Neural cell (in vitro differentiated cells): ENCODE results near the gene IL6ST. TPM values are rescaled to one million over a fixed set of nuclear protein-coding genes. Genes with fewer than 3 reads are reported as not detected.

Experiments
- H2AFZ ChIP-seq: fragments of 200-600, 300-800 bp; sonication (generic), shearing (Covaris generic); 2 replicates; pipeline ENCODE4 v1.6.0; 2014; ENCODE audit warnings: low read depth, mild to moderate bottlenecking, antibody characterized with exemption, low read length, moderate library complexity
- H3F3A ChIP-seq: fragments of 200-600 bp; shearing (Covaris generic); 2 replicates; pipeline ENCODE4 v1.6.1; 2016; ENCODE audit warnings: mild to moderate bottlenecking, moderate library complexity, mixed read lengths, antibody characterized with exemption, low read length; ENCODE audit not compliant: insufficient read depth, poor library complexity, severe bottlenecking
- H3K27ac ChIP-seq: fragments of 200-600, 300-800 bp; sonication (generic), shearing (Covaris generic); 2 replicates; pipeline ENCODE4 v1.5.1; 2014; ENCODE audit warnings: mild to moderate bottlenecking, low read length, moderate library complexity
- H3K27me3 ChIP-seq: fragments of 300-800, 200-600 bp; sonication (generic), shearing (Covaris generic); 2 replicates; pipeline ENCODE4 v1.6.0; 2014; ENCODE audit warnings: mild to moderate bottlenecking, low read depth, low read length, moderate library complexity; ENCODE audit not compliant: insufficient read depth
- H3K36me3 ChIP-seq: fragments of 300-800, 200-600 bp; sonication (generic), shearing (Covaris generic); 2 replicates; pipeline ENCODE4 v1.5.1; 2014; ENCODE audit warnings: mild to moderate bottlenecking, antibody characterized with exemption, low read length, moderate library complexity; ENCODE audit not compliant: insufficient read depth
- H3K4me2 ChIP-seq: fragments of 300-800, 200-600 bp; sonication (generic), shearing (Covaris generic); 2 replicates; pipeline ENCODE4 v1.6.0; 2014; ENCODE audit warnings: mild to moderate bottlenecking, low read length
- H3K4me3 ChIP-seq: fragments of 300-800, 200-600 bp; sonication (generic), shearing (Covaris generic); 2 replicates; pipeline ENCODE4 v1.5.1; 2014; ENCODE audit warnings: mild to moderate bottlenecking, low read length, moderate library complexity
- H3K79me2 ChIP-seq: fragments of 200-600 bp; shearing (Covaris generic); replicated peaks from 2 replicates; pipeline ENCODE4 v1.6.0; 2014; ENCODE audit warnings: mild to moderate bottlenecking, low read length, moderate library complexity; ENCODE audit not compliant: insufficient read depth
- H3K9ac ChIP-seq: fragments of 300-800, 200-600 bp; sonication (generic), shearing (Covaris generic); 2 replicates; pipeline ENCODE4 v1.6.1; 2016; ENCODE audit warnings: mild to moderate bottlenecking, low read length, mixed read lengths
- H3K9me2 ChIP-seq: fragments of 200-600 bp; shearing (Covaris generic); 2 replicates; pipeline ENCODE4 v1.6.1; 2016; ENCODE audit warnings: mild to moderate bottlenecking, low read length, mixed read lengths; ENCODE audit not compliant: insufficient read depth
- H3K9me3 ChIP-seq: fragments of 200-600, 300-800 bp; sonication (generic), shearing (Covaris generic); 2 replicates; pipeline ENCODE4 v1.6.1; 2016; ENCODE audit warnings: mild to moderate bottlenecking, mixed run types, low read length, moderate library complexity, mixed read lengths
- H4K20me1 ChIP-seq: fragments of 200-600 bp; shearing (Covaris generic); 2 replicates; pipeline ENCODE4 v1.6.1; 2016; ENCODE audit warnings: mild to moderate bottlenecking, mixed run types; ENCODE audit not compliant: insufficient read depth
- EP300 ChIP-seq: fragments of 450-650 bp; conservative IDR thresholded peaks from 2 replicates; pipeline ENCODE4 v1.6.1; 2014; ENCODE audit warnings: antibody characterized with exemption, mild to moderate bottlenecking, moderate library complexity; ENCODE audit not compliant: poor library complexity, severe bottlenecking
- EZH2 ChIP-seq: fragments of 200-600, 300-800 bp; shearing (Covaris generic), sonication (generic); IDR thresholded peaks from 2 replicates; pipeline ENCODE4 v1.6.1; 2014; ENCODE audit warnings: antibody characterized with exemption, low read length, borderline replicate concordance, mild to moderate bottlenecking; ENCODE audit not compliant: insufficient read depth, poor library complexity, severe bottlenecking
- MXI1 ChIP-seq: fragments of 450-650 bp; conservative IDR thresholded peaks from 2 replicates; pipeline ENCODE4 v1.6.1; 2014; ENCODE audit warnings: antibody characterized with exemption, mild to moderate bottlenecking; ENCODE audit not compliant: poor library complexity, severe bottlenecking
- POLR2AphosphoS5 ChIP-seq: IDR thresholded peaks from 2 replicates; pipeline ENCODE4 v1.6.1; 2012
- RAD21 ChIP-seq: fragments of 450-650 bp; conservative IDR thresholded peaks from 2 replicates; pipeline ENCODE4 v1.6.1; 2014; ENCODE audit warnings: antibody characterized with exemption, mild to moderate bottlenecking, moderate library complexity
- SMC3 ChIP-seq: fragments of 450-650 bp; conservative IDR thresholded peaks from 2 replicates; pipeline ENCODE4 v1.6.1; 2014; ENCODE audit warnings: antibody characterized with exemption, mild to moderate bottlenecking, moderate library complexity; ENCODE audit not compliant: poor library complexity
- TAF1 ChIP-seq: IDR thresholded peaks from 2 replicates; pipeline ENCODE4 v1.6.1; 2012; ENCODE audit warnings: low read depth
- polyA plus RNA-seq: library from polyadenylated mRNA; depleted of rRNA; stranded (reverse); fragments of >200 nt; gene quantifications from 2 replicates; pipeline ENCODE4 v1.2.3, GENCODE V29; 2014
- TF ChIP-seq, protein P1 (sequence below): fragments of 450-650 bp; IDR thresholded peaks from 2 replicates; pipeline ENCODE4 v1.5.1; 2014; ENCODE audit warnings: antibody characterized with exemption, mild to moderate bottlenecking, moderate library complexity; ENCODE audit not compliant: poor library complexity, severe bottlenecking
- TF ChIP-seq, protein P2 (sequence below): IDR thresholded peaks from 2 replicates; pipeline ENCODE4 v1.6.1; 2012; ENCODE audit warnings: borderline replicate concordance

The IL6ST gene
- polyA plus RNA-seq, 1 donor from 2014 or later: 19.7 TPM

DNA sequence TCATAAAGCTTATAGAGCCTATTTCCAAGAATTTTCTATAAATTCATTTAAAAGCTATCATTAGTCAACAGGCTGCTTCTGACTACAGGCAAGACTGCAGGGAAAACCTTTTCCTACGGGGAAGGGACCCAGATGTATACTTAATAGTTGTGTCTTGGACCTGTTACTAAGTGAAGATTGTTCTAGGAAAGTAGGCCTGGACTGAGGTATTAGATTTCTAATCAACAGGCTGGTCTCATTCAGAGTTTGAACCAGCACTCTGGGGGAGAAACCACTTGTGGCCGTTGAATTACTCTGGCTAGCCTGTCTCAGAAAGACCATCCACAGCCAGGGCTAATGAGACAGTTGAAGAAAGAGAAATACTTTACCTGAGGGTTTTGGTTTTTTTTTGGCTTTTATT, 60.0 kb downstream of the IL6ST start:
- Histone ChIP-seq H3K4me2 (no peak overlapping the region), H3K27ac (no peak overlapping the region), H3K79me2 (no peaks in the 10 kb centered on the region), H3K36me3 (no peaks in the 10 kb centered on the region), H3K9me2 (no peaks in the 10 kb centered on the region), H3K9ac (no peak overlapping the region), H3F3A (no peaks in the 10 kb centered on the region), H3K9me3 (no peaks in the 10 kb centered on the region), H3K4me3 (no peak overlapping the region), H3K27me3 (no peaks in the 10 kb centered on the region), H2AFZ (no peak overlapping the region), H4K20me1 (no peaks in the 10 kb centered on the region)
- no peak for TF ChIP-seq POLR2AphosphoS5
- no peak for TF ChIP-seq EZH2

DNA sequence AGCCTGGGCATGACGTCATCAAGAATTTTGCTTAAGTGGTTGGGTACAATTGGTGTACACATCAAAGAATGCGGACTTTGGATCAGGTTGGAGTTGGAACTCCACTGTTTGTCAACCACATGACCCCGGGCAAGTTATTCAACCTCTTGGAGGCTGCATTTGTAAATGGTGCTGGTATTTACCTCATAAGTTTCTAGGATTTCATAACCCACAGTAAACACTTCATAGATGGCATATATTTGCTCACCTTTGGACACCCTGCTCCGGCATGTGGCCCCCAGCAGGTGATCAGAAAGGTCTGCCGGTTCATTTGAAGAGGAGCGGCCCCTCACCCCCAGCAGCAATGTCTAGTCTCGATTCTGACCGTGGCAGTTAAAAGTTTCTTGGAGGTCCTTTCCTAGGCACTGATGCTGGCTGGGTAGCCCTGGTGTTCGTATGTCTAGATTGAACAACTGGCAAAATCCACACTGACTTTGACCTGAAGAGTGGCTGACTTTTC, 60.6 kb downstream of the IL6ST start:
- Histone ChIP-seq H2AFZ (no peak overlapping the region), H3K4me2 (no peak overlapping the region), H3K9me2 (no peaks in the 10 kb centered on the region), H3K27ac (no peak overlapping the region), H4K20me1 (no peaks in the 10 kb centered on the region), H3F3A (no peaks in the 10 kb centered on the region), H3K4me3 (no peak overlapping the region), H3K9me3 (no peaks in the 10 kb centered on the region), H3K9ac (no peak overlapping the region), H3K79me2 (no peaks in the 10 kb centered on the region), H3K27me3 (no peaks in the 10 kb centered on the region), H3K36me3 (no peaks in the 10 kb centered on the region)
- TF ChIP-seq TAF1 (no peak), EZH2 (no peak), MXI1 (no peak), SMC3 (no peak), EP300 (no peak), RAD21 (no peak), POLR2AphosphoS5 (no peak)
- TF ChIP-seq, protein P1, sequence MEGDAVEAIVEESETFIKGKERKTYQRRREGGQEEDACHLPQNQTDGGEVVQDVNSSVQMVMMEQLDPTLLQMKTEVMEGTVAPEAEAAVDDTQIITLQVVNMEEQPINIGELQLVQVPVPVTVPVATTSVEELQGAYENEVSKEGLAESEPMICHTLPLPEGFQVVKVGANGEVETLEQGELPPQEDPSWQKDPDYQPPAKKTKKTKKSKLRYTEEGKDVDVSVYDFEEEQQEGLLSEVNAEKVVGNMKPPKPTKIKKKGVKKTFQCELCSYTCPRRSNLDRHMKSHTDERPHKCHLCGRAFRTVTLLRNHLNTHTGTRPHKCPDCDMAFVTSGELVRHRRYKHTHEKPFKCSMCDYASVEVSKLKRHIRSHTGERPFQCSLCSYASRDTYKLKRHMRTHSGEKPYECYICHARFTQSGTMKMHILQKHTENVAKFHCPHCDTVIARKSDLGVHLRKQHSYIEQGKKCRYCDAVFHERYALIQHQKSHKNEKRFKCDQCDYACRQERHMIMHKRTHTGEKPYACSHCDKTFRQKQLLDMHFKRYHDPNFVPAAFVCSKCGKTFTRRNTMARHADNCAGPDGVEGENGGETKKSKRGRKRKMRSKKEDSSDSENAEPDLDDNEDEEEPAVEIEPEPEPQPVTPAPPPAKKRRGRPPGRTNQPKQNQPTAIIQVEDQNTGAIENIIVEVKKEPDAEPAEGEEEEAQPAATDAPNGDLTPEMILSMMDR: no peak
- TF ChIP-seq, protein P2, sequence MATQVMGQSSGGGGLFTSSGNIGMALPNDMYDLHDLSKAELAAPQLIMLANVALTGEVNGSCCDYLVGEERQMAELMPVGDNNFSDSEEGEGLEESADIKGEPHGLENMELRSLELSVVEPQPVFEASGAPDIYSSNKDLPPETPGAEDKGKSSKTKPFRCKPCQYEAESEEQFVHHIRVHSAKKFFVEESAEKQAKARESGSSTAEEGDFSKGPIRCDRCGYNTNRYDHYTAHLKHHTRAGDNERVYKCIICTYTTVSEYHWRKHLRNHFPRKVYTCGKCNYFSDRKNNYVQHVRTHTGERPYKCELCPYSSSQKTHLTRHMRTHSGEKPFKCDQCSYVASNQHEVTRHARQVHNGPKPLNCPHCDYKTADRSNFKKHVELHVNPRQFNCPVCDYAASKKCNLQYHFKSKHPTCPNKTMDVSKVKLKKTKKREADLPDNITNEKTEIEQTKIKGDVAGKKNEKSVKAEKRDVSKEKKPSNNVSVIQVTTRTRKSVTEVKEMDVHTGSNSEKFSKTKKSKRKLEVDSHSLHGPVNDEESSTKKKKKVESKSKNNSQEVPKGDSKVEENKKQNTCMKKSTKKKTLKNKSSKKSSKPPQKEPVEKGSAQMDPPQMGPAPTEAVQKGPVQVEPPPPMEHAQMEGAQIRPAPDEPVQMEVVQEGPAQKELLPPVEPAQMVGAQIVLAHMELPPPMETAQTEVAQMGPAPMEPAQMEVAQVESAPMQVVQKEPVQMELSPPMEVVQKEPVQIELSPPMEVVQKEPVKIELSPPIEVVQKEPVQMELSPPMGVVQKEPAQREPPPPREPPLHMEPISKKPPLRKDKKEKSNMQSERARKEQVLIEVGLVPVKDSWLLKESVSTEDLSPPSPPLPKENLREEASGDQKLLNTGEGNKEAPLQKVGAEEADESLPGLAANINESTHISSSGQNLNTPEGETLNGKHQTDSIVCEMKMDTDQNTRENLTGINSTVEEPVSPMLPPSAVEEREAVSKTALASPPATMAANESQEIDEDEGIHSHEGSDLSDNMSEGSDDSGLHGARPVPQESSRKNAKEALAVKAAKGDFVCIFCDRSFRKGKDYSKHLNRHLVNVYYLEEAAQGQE: no peak
